Endothelial cell of umbilical vein (primary cell): Measurements from ENCODE around the gene GTF3C2. TPM values are rescaled to one million over a fixed set of nuclear protein-coding genes. Genes with fewer than 3 reads are reported as not detected.

Experiments
- BruUV-seq: library from RNA; stranded (reverse); fragments of 400-500 nt; replicated peaks from 2 replicates; lab custom pipeline; 2021; lab: Mats Ljungman, UMichigan
- CTCF ChIA-PET: fragments of 300-600, 350-600 bp; sonication (Branson Sonifier 250); formaldehyde crosslinking; loops from one replicate; lab custom pipeline; 2021; ENCODE audit warnings: antibody characterized with exemption, inconsistent platforms; lab: Charles Lee
- POLR2A ChIA-PET: fragments of 300-600, 350-600 bp; sonication (Branson Sonifier 250); formaldehyde crosslinking; loops from one replicate; lab custom pipeline; 2021; ENCODE audit warnings: antibody characterized with exemption, inconsistent platforms; lab: Charles Lee
- DNase-seq: peaks from one replicate; pipeline ENCODE4 v3.0.0-alpha.2; 2011; ENCODE audit warnings: low read depth, low spot score
- FAIRE-seq: peaks from 2 replicates; lab custom pipeline; 2011; peaks lifted over from hg19 to GRCh38; lab: Jason Lieb, UNC
- H2AFZ ChIP-seq: 2 replicates; pipeline ENCODE4 v1.6.0; 2012; ENCODE audit warnings: low read depth, low read length, control low read depth, inconsistent platforms
- H3K27ac ChIP-seq: 2 replicates; pipeline ENCODE4 v1.5.1; 2011; ENCODE audit warnings: low read depth, mild to moderate bottlenecking, control low read depth, low read length, moderate library complexity; ENCODE audit not compliant: insufficient read depth
- H3K27me3 ChIP-seq, 2 experiments: 2 replicates each; pipeline versions ENCODE4 v1.6.0 to v1.6.1; 2011; ENCODE audit warnings: low read length in 2 of 2, mixed read lengths in 1 of 2; ENCODE audit not compliant: control insufficient read depth in 2 of 2, insufficient read depth in 2 of 2
- H3K36me3 ChIP-seq, 2 experiments: 2 replicates in 1 of 2; 3 replicates in 1 of 2; pipeline ENCODE4 v1.5.1; 2011; ENCODE audit warnings: low read length in 2 of 2, mild to moderate bottlenecking in 1 of 2, moderate library complexity in 1 of 2; ENCODE audit not compliant: control insufficient read depth in 2 of 2, insufficient read depth in 2 of 2; ENCODE audit errors: extremely low read depth in 1 of 2
- H3K4me1 ChIP-seq: 3 replicates; pipeline ENCODE4 v1.5.1; 2011; ENCODE audit warnings: mild to moderate bottlenecking, low read length; ENCODE audit not compliant: control insufficient read depth, insufficient read depth; ENCODE audit errors: extremely low read depth
- H3K4me2 ChIP-seq: 2 replicates; pipeline ENCODE4 v1.6.1; 2011; ENCODE audit warnings: low read length, control low read depth, mixed read lengths; ENCODE audit not compliant: insufficient read depth
- H3K4me3 ChIP-seq, 3 experiments: fragments of 200-600 bp in 1 of 3; sonication (generic), shearing (Covaris generic) in 1 of 3; replicated peaks in 1 of 3; 2 replicates each; pipeline ENCODE4 v1.5.1; 2011 to 2016; ENCODE audit warnings: control low read depth in 3 of 3, low read length in 3 of 3, mild to moderate bottlenecking in 2 of 3, inconsistent platforms in 1 of 3, low read depth in 1 of 3, moderate library complexity in 1 of 3; ENCODE audit not compliant: insufficient read depth in 1 of 3
- H3K79me2 ChIP-seq: 2 replicates; pipeline ENCODE4 v1.6.0; 2012; ENCODE audit warnings: low read length, inconsistent platforms; ENCODE audit not compliant: control insufficient read depth, insufficient read depth
- H3K9ac ChIP-seq: replicated peaks from 2 replicates; pipeline ENCODE3; 2011; ENCODE audit warnings: low read length, control low read depth; ENCODE audit not compliant: insufficient read depth; ENCODE audit errors: extremely low read depth
- H3K9me1 ChIP-seq: replicated peaks from 3 replicates; pipeline ENCODE4 v1.6.0; 2011; ENCODE audit warnings: mild to moderate bottlenecking, low read length; ENCODE audit not compliant: control insufficient read depth, insufficient read depth; ENCODE audit errors: extremely low read depth
- H3K9me3 ChIP-seq: replicated peaks from 2 replicates; pipeline ENCODE4 v1.5.1; 2012; ENCODE audit warnings: low read length, inconsistent platforms; ENCODE audit not compliant: control insufficient read depth, insufficient read depth
- H4K20me1 ChIP-seq: replicated peaks from 2 replicates; pipeline ENCODE3; 2011; ENCODE audit warnings: mild to moderate bottlenecking, low read length; ENCODE audit not compliant: control insufficient read depth, insufficient read depth; ENCODE audit errors: extremely low read depth
- EZH2 ChIP-seq: IDR thresholded peaks from 2 replicates; pipeline ENCODE4 v1.6.1; 2012; ENCODE audit warnings: borderline replicate concordance, low read depth, mild to moderate bottlenecking, moderate library complexity, low read length, inconsistent platforms; ENCODE audit not compliant: severe bottlenecking
- MAX ChIP-seq: IDR thresholded peaks from 2 replicates; pipeline ENCODE4 v1.6.1; 2011; ENCODE audit not compliant: insufficient read depth, insufficient read length
- POLR2AphosphoS5 ChIP-seq: IDR thresholded peaks from 2 replicates; pipeline ENCODE4 v1.6.1; 2012; ENCODE audit warnings: low read depth, mild to moderate bottlenecking, control low read depth, low read length, moderate library complexity; ENCODE audit not compliant: insufficient read depth
- dilution Hi-C: fragments of 300-500 bp; cut with MboI; formaldehyde crosslinking; loops from one replicate; pipeline ENCODE4 v1.15.0; 2019; ENCODE audit warnings: low sequenced_read_pairs; ENCODE audit not compliant: extremely low pct_ligation_motif_present
- intact Hi-C: fragments of 100-400 bp; cut with micrococcal nuclease; formaldehyde crosslinking; loops from one replicate; pipeline ENCODE4 v1.10.0; 2022
- polyA plus RNA-seq, 4 experiments: library from polyadenylated mRNA; depleted of rRNA in 3 of 4; stranded (reverse) in 3 of 4; unstranded in 1 of 4; fragments of >200 nt; gene quantifications; 2 replicates each; pipeline versions ENCODE4 v1.2.1 to v1.2.3, GENCODE V29; 2011 to 2012; ENCODE audit warnings: missing spikeins in 1 of 4
- total RNA-seq: library from RNA; stranded (reverse); gene quantifications from 2 replicates; pipeline ENCODE4 v1.2.3, GENCODE V29; 2021

GTF3C2 gene
- total and polyA plus RNA-seq, 2 donors (not counting 3 experiments of a cell fraction or from before 2014, with no cell fraction given): 57.4 to 59.7 TPM

- FAIRE-seq (no peak), DNase-seq (no peak)
- H3K4me3 ChIP-seq: no peak overlapping the region
- BruUV-seq: no TSS peak
- TF ChIP-seq MAX: no peak
- TF ChIP-seq POLR2AphosphoS5: no peak
- no peak for TF ChIP-seq EZH2
- no peaks in the 10 kb centered on the region for H4K20me1 ChIP-seq
- no peaks in the 10 kb centered on the region for H3K9me3 ChIP-seq
- H3K9me1 ChIP-seq: no peaks in the 10 kb centered on the region
- no peak overlapping the region for H3K27ac ChIP-seq
- H2AFZ ChIP-seq: no peak overlapping the region
- POLR2A ChIA-PET: no interaction called here
- peaks cover 8% of the 10 kb centered on the region for H3K4me1 ChIP-seq
- dilution Hi-C loops: no loop called here
- intact Hi-C loops: no loop called here
- CTCF ChIA-PET: interaction anchor here (1.0 to 6.7 kb wide), 7 partner anchors 12 to 207 kb away, joined by 3 to 115 read pairs (median 4); partner anchors contain the start of genes CAD and TRIM54
- H3K27me3 ChIP-seq: peaks cover 25 to 41% of the 10 kb centered on the region in 2 experiments
- no peaks in the 10 kb centered on the region for H3K79me2 ChIP-seq
- no peak overlapping the region for H3K4me2 ChIP-seq
- no peak overlapping the region for H3K9ac ChIP-seq
- no peaks in the 10 kb centered on the region for H3K36me3 ChIP-seq
Measured at GRCh38 chr2:27304488-27305240, 51.9 kb downstream of the GTF3C2 start.
